Gastroesophageal sphincter (tissue), 3 donors: ENCODE data around the gene PSMB11.

Experiments
- EP300 ChIP-seq: sonication (generic); formaldehyde crosslinking; IDR thresholded peaks from one replicate; pipeline ENCODE4 v1.6.1; 2017; ENCODE audit warnings: antibody characterized with exemption, mild to moderate bottlenecking
- POLR2A ChIP-seq, 2 donors: fragments of 450-650 bp; IDR thresholded peaks; one replicate each; pipeline ENCODE4 v1.6.1; 2017; ENCODE audit warnings: antibody characterized with exemption in 2 of 2, mild to moderate bottlenecking in 2 of 2, moderate library complexity in 1 of 2
- POLR2AphosphoS5 ChIP-seq: sonication (generic); formaldehyde crosslinking; IDR thresholded peaks from one replicate; pipeline ENCODE4 v1.6.1; 2017; ENCODE audit warnings: antibody characterized with exemption
- TF ChIP-seq, protein P1 (sequence below), 4 experiments: fragments of 200-600 bp in 2 of 4; fragments of 450-650 bp in 2 of 4; sonication (generic) in 1 of 4; IDR thresholded peaks; one replicate each; pipeline ENCODE4 v1.5.1; 2017 to 2019; ENCODE audit warnings: antibody characterized with exemption in 4 of 4, mild to moderate bottlenecking in 2 of 4, moderate library complexity in 2 of 4

DNA sequence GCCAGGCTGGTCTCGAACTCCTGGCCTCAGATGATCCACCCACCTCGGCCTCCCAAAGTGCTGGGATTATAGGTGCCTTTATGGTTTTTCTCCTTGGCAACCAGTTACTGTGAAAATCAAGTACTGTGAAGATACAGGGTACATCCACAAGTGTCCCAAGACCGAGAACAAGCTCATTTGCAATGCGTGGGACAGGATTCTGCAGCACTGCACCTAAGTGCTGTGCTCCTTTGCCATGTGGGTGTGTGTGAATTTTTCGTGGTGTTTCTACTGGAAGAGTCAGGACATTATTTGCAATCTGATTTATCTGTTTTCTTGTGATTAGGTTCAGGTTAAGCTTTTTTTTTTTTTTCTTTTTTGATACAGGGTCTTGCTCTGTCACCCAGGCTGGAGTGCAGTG lies 24.9 kb upstream of the PSMB11 start:
- TF ChIP-seq, protein P1, sequence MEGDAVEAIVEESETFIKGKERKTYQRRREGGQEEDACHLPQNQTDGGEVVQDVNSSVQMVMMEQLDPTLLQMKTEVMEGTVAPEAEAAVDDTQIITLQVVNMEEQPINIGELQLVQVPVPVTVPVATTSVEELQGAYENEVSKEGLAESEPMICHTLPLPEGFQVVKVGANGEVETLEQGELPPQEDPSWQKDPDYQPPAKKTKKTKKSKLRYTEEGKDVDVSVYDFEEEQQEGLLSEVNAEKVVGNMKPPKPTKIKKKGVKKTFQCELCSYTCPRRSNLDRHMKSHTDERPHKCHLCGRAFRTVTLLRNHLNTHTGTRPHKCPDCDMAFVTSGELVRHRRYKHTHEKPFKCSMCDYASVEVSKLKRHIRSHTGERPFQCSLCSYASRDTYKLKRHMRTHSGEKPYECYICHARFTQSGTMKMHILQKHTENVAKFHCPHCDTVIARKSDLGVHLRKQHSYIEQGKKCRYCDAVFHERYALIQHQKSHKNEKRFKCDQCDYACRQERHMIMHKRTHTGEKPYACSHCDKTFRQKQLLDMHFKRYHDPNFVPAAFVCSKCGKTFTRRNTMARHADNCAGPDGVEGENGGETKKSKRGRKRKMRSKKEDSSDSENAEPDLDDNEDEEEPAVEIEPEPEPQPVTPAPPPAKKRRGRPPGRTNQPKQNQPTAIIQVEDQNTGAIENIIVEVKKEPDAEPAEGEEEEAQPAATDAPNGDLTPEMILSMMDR (IDR thresholded peaks at IDR 0.05), result no peak
- TF ChIP-seq POLR2A (IDR thresholded peaks at IDR 0.05), result no peak
- no peak for TF ChIP-seq POLR2AphosphoS5
- no peak for TF ChIP-seq EP300
